ENCODE results near the gene SBK3. TPM values are rescaled to one million over a fixed set of nuclear protein-coding genes. Genes with fewer than 3 reads are reported as not detected.

SBK3 gene
- total and polyA plus RNA-seq, 7 donors: 0.79 to 30.8 (median 7.9) TPM

DNA sequence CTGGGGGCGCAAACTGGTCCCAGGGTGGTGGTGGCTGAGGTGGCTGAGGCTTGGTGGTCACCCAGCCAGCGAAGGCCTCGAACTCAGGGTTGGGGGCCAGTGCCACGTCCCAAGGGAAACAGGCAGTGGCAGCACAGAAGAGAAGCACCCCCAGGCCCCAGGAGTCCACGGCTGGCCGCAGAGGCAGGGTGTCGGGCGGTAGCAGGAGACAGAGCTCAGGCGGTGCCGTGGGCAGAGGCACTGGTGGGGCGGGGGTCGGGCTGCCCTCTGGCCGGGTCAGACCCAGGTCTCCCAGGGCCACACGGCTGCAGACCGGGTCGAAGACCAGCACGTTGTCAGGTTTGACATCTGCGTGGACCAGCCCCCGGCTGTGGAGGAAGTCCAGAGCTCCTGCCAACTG, 4.3 kb downstream of the SBK3 start:
- Histone ChIP-seq H3K27me3 (ENCODE audit: insufficient read depth in 3 of 3, low read length in 2 of 3) (no peaks in the 10 kb centered on the region), H3K4me3 (no peak overlapping the region), H3K36me3 (ENCODE audit: insufficient read depth in 1 of 2, low read depth in 1 of 2) (no peaks in the 10 kb centered on the region), H3K4me1 (peaks cover 17% of the 10 kb centered on the region), H3K27ac (no peak overlapping the region), H3K9me3 (no peaks in the 10 kb centered on the region)
- WGBS, 3 donors: 82 to 87% (median 85%) methylated on average over 14 to 19 of the region's 19 CpGs
- DNase-seq: no peak
- TF ChIP-seq, protein P1, sequence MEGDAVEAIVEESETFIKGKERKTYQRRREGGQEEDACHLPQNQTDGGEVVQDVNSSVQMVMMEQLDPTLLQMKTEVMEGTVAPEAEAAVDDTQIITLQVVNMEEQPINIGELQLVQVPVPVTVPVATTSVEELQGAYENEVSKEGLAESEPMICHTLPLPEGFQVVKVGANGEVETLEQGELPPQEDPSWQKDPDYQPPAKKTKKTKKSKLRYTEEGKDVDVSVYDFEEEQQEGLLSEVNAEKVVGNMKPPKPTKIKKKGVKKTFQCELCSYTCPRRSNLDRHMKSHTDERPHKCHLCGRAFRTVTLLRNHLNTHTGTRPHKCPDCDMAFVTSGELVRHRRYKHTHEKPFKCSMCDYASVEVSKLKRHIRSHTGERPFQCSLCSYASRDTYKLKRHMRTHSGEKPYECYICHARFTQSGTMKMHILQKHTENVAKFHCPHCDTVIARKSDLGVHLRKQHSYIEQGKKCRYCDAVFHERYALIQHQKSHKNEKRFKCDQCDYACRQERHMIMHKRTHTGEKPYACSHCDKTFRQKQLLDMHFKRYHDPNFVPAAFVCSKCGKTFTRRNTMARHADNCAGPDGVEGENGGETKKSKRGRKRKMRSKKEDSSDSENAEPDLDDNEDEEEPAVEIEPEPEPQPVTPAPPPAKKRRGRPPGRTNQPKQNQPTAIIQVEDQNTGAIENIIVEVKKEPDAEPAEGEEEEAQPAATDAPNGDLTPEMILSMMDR (IDR thresholded peaks at IDR 0.05): no peak
- intact Hi-C loops (cut with DNase I): no loop called here
- no peak for ATAC-seq

DNA sequence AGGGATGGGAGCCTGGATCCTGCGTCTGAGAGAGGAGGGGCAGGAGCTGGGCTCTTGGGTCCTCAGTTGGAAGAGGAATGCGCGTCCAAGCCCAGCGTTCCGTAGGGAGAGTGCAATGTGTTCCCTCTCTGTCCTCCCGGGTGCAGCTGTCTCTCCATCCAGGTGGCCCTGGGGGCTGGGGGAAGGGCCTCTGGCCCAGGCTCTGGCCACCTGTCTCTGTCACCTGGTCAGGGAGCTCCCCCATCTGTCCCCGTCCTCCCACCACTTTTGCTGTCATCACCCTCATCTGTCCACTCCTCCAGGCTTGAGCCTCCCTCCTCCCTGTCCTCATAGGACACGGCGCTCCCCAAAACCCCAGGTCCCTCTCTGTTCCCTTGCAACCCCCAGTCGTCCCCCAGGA, 4.7 kb downstream of the SBK3 start:
- ATAC-seq (peak; percentile 56 to 84 (median 77)), DNase-seq (peak; percentile 46 to 82)
- 34 to 48% (median 37%) methylated on average over 5 to 10 of the region's 10 CpGs for WGBS, 3 donors
- H3K36me3 ChIP-seq (ENCODE audit: insufficient read depth in 1 of 2, low read depth in 1 of 2): no peaks in the 10 kb centered on the region
- no peaks in the 10 kb centered on the region for H3K27me3 ChIP-seq (ENCODE audit: insufficient read depth in 3 of 3, low read length in 2 of 3)
- H3K27ac ChIP-seq: no peak overlapping the region
- TF ChIP-seq, protein P1 (IDR thresholded peaks at IDR 0.05): no peak
- intact Hi-C loops (cut with DNase I): no loop called here
- peaks cover 12% of the 10 kb centered on the region for H3K4me1 ChIP-seq
- no peak overlapping the region for H3K4me3 ChIP-seq
- no peaks in the 10 kb centered on the region for H3K9me3 ChIP-seq

DNA sequence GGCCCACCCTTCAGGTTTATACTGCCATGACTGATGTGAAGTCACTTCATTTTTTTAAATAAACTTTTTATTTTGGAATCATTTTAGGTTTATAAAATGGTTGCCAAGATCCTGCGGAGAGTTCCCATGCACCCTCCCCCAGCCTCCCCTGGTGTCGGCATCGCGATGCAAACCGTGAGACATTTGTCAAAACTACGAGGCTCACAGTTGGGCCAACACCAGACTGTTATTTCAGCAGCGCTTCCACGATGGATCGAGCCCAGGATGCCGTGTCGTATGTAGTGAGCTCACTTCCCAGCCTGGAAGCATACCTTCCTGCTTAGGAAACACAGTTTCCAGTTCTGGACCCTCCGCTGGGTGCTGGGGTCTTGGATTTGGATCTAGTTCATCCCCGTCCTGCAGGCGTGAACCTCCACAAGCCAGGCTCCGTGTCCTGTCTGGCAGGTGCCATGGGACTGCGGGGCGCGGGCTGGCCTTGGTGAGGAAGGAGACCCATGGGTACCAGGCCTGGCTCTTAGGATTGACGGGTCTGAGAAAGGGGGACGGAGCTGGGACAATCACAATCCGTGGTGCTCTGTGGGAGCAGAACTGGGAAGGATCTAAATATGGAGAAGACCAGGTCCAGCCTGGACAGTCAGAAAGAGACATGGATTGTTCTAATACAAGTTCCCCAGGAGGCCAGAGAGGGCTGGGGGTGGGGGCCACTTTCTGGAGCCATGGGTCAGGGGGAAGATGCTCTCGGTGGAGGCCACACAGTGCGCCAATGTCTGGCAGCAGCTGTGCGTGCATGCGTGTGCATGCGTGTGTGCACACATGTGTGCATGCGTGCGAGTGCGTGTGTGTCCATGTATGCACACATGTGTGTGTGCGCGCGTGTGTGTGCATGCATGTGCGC, 6.0 kb downstream of the SBK3 start:
- intact Hi-C loops (cut with DNase I): no loop called here
- Histone ChIP-seq H3K27ac (no peak overlapping the region), H3K4me3 (no peak overlapping the region), H3K4me1 (peaks cover 3% of the 10 kb centered on the region), H3K9me3 (no peaks in the 10 kb centered on the region), H3K27me3 (ENCODE audit: insufficient read depth in 3 of 3, low read length in 2 of 3) (no peaks in the 10 kb centered on the region), H3K36me3 (ENCODE audit: insufficient read depth in 1 of 2, low read depth in 1 of 2) (no peaks in the 10 kb centered on the region)
- WGBS, 3 donors: 72 to 81% (median 77%) methylated on average over 33 of the region's 33 CpGs
- TF ChIP-seq, protein P1 (IDR thresholded peaks at IDR 0.05): no peak
- no peak for DNase-seq
- ATAC-seq: no peak

DNA sequence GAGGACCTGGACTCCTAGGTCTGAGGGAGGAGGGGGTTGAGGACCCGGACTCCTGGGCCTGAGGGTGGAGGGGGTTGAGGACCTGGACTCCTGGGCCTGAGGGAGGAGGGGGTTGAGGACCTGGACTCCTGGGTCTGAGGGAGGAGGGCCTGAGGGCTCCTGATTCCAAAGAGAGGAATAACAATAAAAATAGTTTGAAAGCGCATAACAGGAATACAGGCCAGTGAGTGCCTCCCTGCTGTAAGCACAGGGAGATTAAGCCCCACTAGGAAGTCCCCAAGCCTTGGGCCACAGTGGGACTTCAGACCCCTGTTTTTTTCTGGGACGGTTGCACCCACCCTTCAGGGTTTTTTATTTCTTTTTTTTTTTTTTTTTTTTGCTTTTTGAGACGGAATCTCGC, 7.2 kb downstream of the SBK3 start:
- DNase-seq: no peak
- Histone ChIP-seq H3K36me3 (ENCODE audit: insufficient read depth in 1 of 2, low read depth in 1 of 2) (no peaks in the 10 kb centered on the region), H3K27me3 (ENCODE audit: insufficient read depth in 3 of 3, low read length in 2 of 3) (no peaks in the 10 kb centered on the region), H3K4me1 (peaks cover 3% of the 10 kb centered on the region), H3K27ac (no peak overlapping the region), H3K4me3 (no peak overlapping the region), H3K9me3 (no peaks in the 10 kb centered on the region)
- intact Hi-C loops (cut with DNase I): no loop called here
- TF ChIP-seq, protein P1 (IDR thresholded peaks at IDR 0.05): no peak
- no peak for ATAC-seq
- WGBS, 3 donors: 89 to 94% (median 92%) methylated on average over 4 to 5 of the region's 5 CpGs

Measured in psoas muscle (tissue), 8 donors.